OCI-LY7 (cell line): ENCODE results near the gene ZFP36L2. TPM values are rescaled to one million over a fixed set of nuclear protein-coding genes. Genes with fewer than 3 reads are reported as not detected.

Experiments
- BruUV-seq: library from RNA; stranded (reverse); fragments of 400-500 nt; replicated peaks from 2 replicates; lab custom pipeline; 2021; lab: Mats Ljungman, UMichigan
- CTCF ChIA-PET: fragments of 300-600 bp; sonication (Branson Sonifier 250); formaldehyde crosslinking; loops from one replicate; lab custom pipeline; 2022; ENCODE audit warnings: antibody characterized with exemption; ENCODE audit not compliant: unreplicated experiment; lab: Charles Lee
- POLR2A ChIA-PET: fragments of 300-600 bp; sonication (Branson Sonifier 250); formaldehyde crosslinking; loops from one replicate; lab custom pipeline; 2022; ENCODE audit warnings: antibody characterized with exemption; lab: Charles Lee
- DNase-seq: peaks from one replicate; pipeline ENCODE4 v3.0.0-alpha.2; 2015; ENCODE audit warnings: low spot score
- H2AFZ ChIP-seq: fragments of 200-600 bp; sonication (generic), shearing (Covaris generic); 2 replicates; pipeline ENCODE4 v1.6.1; 2014; ENCODE audit warnings: mild to moderate bottlenecking, antibody characterized with exemption, low read length, moderate library complexity
- H3K27ac ChIP-seq: fragments of 200-600 bp; sonication (generic); 2 replicates; pipeline ENCODE4 v1.5.1; 2014; ENCODE audit warnings: mixed run types, low read depth, mild to moderate bottlenecking, moderate library complexity, low read length, inconsistent platforms; ENCODE audit not compliant: poor library complexity, severe bottlenecking
- H3K36me3 ChIP-seq: fragments of 200-600 bp; sonication (generic); 2 replicates; pipeline ENCODE4 v1.6.1; 2014; ENCODE audit warnings: mild to moderate bottlenecking, antibody characterized with exemption, low read length, moderate library complexity, mixed read lengths; ENCODE audit not compliant: insufficient read depth
- H3K4me1 ChIP-seq: fragments of 200-600 bp; sonication (generic); 2 replicates; pipeline ENCODE4 v1.5.1; 2014; ENCODE audit warnings: mild to moderate bottlenecking, low read length; ENCODE audit not compliant: insufficient read depth, poor library complexity, severe bottlenecking
- H3K4me2 ChIP-seq: fragments of 200-600 bp; sonication (generic); 2 replicates; pipeline ENCODE4 v1.6.1; 2014; ENCODE audit warnings: mild to moderate bottlenecking, low read length
- H3K4me3 ChIP-seq: fragments of 200-600 bp; sonication (generic); 2 replicates; pipeline ENCODE4 v1.5.1; 2014; ENCODE audit warnings: mild to moderate bottlenecking, low read depth, low read length; ENCODE audit not compliant: poor library complexity, severe bottlenecking
- H3K79me2 ChIP-seq: fragments of 200-600 bp; sonication (generic); 2 replicates; pipeline ENCODE4 v1.6.1; 2016; ENCODE audit warnings: low read depth, mild to moderate bottlenecking, low read length, moderate library complexity, mixed read lengths; ENCODE audit not compliant: insufficient read depth
- H3K9me2 ChIP-seq: fragments of 200-600 bp; sonication (generic); 2 replicates; pipeline ENCODE4 v1.6.1; 2016; ENCODE audit warnings: mild to moderate bottlenecking, low read length, mixed read lengths; ENCODE audit not compliant: insufficient read depth
- H3K9me3 ChIP-seq: fragments of 200-600 bp; sonication (generic); 2 replicates; pipeline ENCODE4 v1.6.1; 2014; ENCODE audit warnings: mild to moderate bottlenecking, mixed run types, low read length, mixed read lengths
- H4K20me1 ChIP-seq: fragments of 200-600 bp; sonication (generic); 2 replicates; pipeline ENCODE4 v1.6.1; 2014; ENCODE audit warnings: mild to moderate bottlenecking, antibody characterized with exemption, low read length, moderate library complexity, mixed read lengths; ENCODE audit not compliant: insufficient read depth
- CTCF ChIP-seq: fragments of 200-600 bp; sonication (generic); conservative IDR thresholded peaks from 2 replicates; pipeline ENCODE4 v1.5.1; 2014; ENCODE audit warnings: mild to moderate bottlenecking, antibody characterized with exemption, low read length, moderate library complexity, mixed read lengths
- EZH2phosphoT487 ChIP-seq: fragments of 200-600 bp; sonication (generic); IDR thresholded peaks from 2 replicates; pipeline ENCODE4 v1.6.1; 2018; ENCODE audit warnings: low read depth, borderline replicate concordance, mild to moderate bottlenecking, mixed run types, antibody characterized with exemption, low read length, moderate library complexity, mixed read lengths
- intact Hi-C: fragments of 100-400 bp; cut with micrococcal nuclease; formaldehyde crosslinking; loops from one replicate; pipeline ENCODE4 v1.10.0; 2022; ENCODE audit not compliant: unreplicated experiment
- total RNA-seq, 2 experiments: library from RNA; depleted of rRNA in 1 of 2; stranded (reverse); fragments of >200 nt in 1 of 2; shearing (Covaris generic) in 1 of 2; gene quantifications; 2 replicates each; pipeline ENCODE4 v1.2.3, GENCODE V29; 2014 to 2022

The ZFP36L2 gene
- total RNA-seq, 2 experiments from 2014 or later: 6.8 to 37.2 TPM

- ChIA-PET POLR2A (interaction anchor here (0.6 to 0.7 kb wide), 2 partner anchors 9 to 20 kb away, joined by 3 read pairs; no protein-coding TSS in a partner anchor), CTCF (no interaction called here)
- Histone ChIP-seq H4K20me1 (no peaks in the 10 kb centered on the region), H3K4me1 (peaks cover 32% of the 10 kb centered on the region), H3K9me2 (no peaks in the 10 kb centered on the region), H3K36me3 (no peaks in the 10 kb centered on the region), H2AFZ (no peak overlapping the region), H3K4me2 (no peak overlapping the region), H3K27ac (no peak overlapping the region), H3K79me2 (no peaks in the 10 kb centered on the region), H3K4me3 (no peak overlapping the region), H3K9me3 (no peaks in the 10 kb centered on the region)
- intact Hi-C loops: no loop called here
- TF ChIP-seq EZH2phosphoT487 (no peak), CTCF (no peak)
- no peak for DNase-seq
- no TSS peak for BruUV-seq
These were observed 26.6 kb downstream of the ZFP36L2 start for GRCh38 chr2:43199492-43200488.

GRCh38 chr2:43198263-43198662, 28.1 kb downstream of the ZFP36L2 start:
- no peaks in the 10 kb centered on the region for H3K9me3 ChIP-seq
- H3K4me3 ChIP-seq: no peak overlapping the region
- H3K79me2 ChIP-seq: no peaks in the 10 kb centered on the region
- BruUV-seq: no TSS peak
- intact Hi-C loops: no loop called here
- DNase-seq: no peak
- no peak overlapping the region for H3K4me2 ChIP-seq
- no peaks in the 10 kb centered on the region for H3K36me3 ChIP-seq
- H2AFZ ChIP-seq: no peak overlapping the region
- H3K9me2 ChIP-seq: no peaks in the 10 kb centered on the region
- H3K27ac ChIP-seq: no peak overlapping the region
- TF ChIP-seq CTCF (no peak), EZH2phosphoT487 (no peak)
- H4K20me1 ChIP-seq: no peaks in the 10 kb centered on the region
- ChIA-PET CTCF (interaction anchor here (0.5 kb wide), 1 partner anchor 362 kb away, joined by 5 read pairs; no protein-coding TSS in a partner anchor), POLR2A (interaction anchor here (0.6 kb wide), 1 partner anchor 30 kb away, joined by 3 read pairs; no protein-coding TSS in a partner anchor)
- peaks cover 44% of the 10 kb centered on the region for H3K4me1 ChIP-seq

- peak overlapping the region; percentile 24 for H3K4me2 ChIP-seq
- no peaks in the 10 kb centered on the region for H3K9me3 ChIP-seq
- ChIA-PET POLR2A (interaction anchor here (1.2 kb wide), 1 partner anchor 18 kb away, joined by 3 read pairs; no protein-coding TSS in a partner anchor), CTCF (interaction anchor here (0.5 kb wide), 1 partner anchor 363 kb away, joined by 5 read pairs; no protein-coding TSS in a partner anchor)
- intact Hi-C loops: no loop called here
- H3K4me1 ChIP-seq: peaks cover 47% of the 10 kb centered on the region
- no peak overlapping the region for H3K4me3 ChIP-seq
- H3K27ac ChIP-seq: no peak overlapping the region
- no peak for DNase-seq
- H3K79me2 ChIP-seq: no peaks in the 10 kb centered on the region
- H3K9me2 ChIP-seq: no peaks in the 10 kb centered on the region
- no peak overlapping the region for H2AFZ ChIP-seq
- no peaks in the 10 kb centered on the region for H4K20me1 ChIP-seq
- H3K36me3 ChIP-seq: no peaks in the 10 kb centered on the region
- TF ChIP-seq EZH2phosphoT487 (no peak), CTCF (no peak)
- BruUV-seq: no TSS peak
These were observed 28.9 kb downstream of the ZFP36L2 start for GRCh38 chr2:43197588-43197896.
